HEK293T (cell line): Measurements from ENCODE around the gene DMKN.

Experiments used
- ARNT ChIP-seq: fragments of 450-650 bp; IDR thresholded peaks from 2 replicates; pipeline ENCODE4 v1.6.1; 2017; ENCODE audit warnings: mild to moderate bottlenecking
- BHLHE40 ChIP-seq: fragments of 450-650 bp; IDR thresholded peaks from 2 replicates; pipeline ENCODE4 v1.6.1; 2016; ENCODE audit warnings: mild to moderate bottlenecking, moderate library complexity, borderline replicate concordance
- CTBP1 ChIP-seq: fragments of 450-650 bp; IDR thresholded peaks from 2 replicates; pipeline ENCODE4 v1.6.1; 2016; ENCODE audit warnings: borderline replicate concordance
- ELF4 ChIP-seq: fragments of 450-650 bp; IDR thresholded peaks from 2 replicates; pipeline ENCODE4 v1.6.1; 2017; ENCODE audit warnings: antibody characterized with exemption
- FOXA1 ChIP-seq: fragments of 450-650 bp; IDR thresholded peaks from 2 replicates; pipeline ENCODE4 v1.6.1; 2016; ENCODE audit warnings: mild to moderate bottlenecking
- FOXM1 ChIP-seq: fragments of 450-650 bp; IDR thresholded peaks from 2 replicates; pipeline ENCODE4 v1.6.1; 2017; ENCODE audit warnings: mild to moderate bottlenecking, borderline replicate concordance
- LEF1 ChIP-seq: fragments of 450-650 bp; IDR thresholded peaks from 2 replicates; pipeline ENCODE4 v1.6.1; 2017; ENCODE audit warnings: mild to moderate bottlenecking, borderline replicate concordance
- NFRKB ChIP-seq: fragments of 450-650 bp; IDR thresholded peaks from 2 replicates; pipeline ENCODE4 v1.6.1; 2016; ENCODE audit warnings: mild to moderate bottlenecking, moderate library complexity
- SP1 ChIP-seq: fragments of 450-650 bp; IDR thresholded peaks from 2 replicates; pipeline ENCODE4 v1.6.1; 2017

DNA sequence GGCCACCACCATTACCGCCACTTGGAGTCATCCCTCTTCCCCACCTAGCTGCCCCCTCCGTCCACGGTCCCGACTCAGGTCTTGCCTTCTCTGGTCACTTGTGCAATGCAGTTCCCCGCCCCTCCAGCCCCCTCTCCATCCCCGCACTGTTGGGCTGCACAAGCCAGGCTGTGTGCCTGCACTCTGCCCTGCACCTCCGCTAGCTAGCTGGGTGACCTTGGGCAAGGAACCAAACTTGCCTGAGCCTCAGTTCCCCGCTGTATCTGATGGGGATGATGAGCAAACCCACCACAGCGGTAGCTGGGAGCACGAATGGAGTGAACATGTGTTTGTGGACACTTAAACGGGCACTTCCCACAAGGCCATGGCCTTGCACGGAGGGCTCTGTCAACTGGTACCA is 26.4 kb upstream of the DMKN start:
- TF ChIP-seq LEF1 (no peak), ARNT (no peak), NFRKB (no peak), FOXM1 (no peak), CTBP1 (no peak), BHLHE40 (no peak), SP1 (no peak), ELF4 (no peak), FOXA1 (no peak)
